Tibial nerve (tissue), 4 donors: ENCODE data around the gene FCGR3B.
"Not testable (repeated sequence)": the region's sequence is repeated elsewhere in the genome, so short reads cannot be mapped to it uniquely, and the experiment has no call there.

ENCODE experiments used
- CTCF ChIP-seq, 5 experiments: fragments of 200-600 bp in 3 of 5; fragments of 450-650 bp in 2 of 5; sonication (generic) in 3 of 5; IDR thresholded peaks; one replicate each; pipeline ENCODE4 v1.5.1; 2016 to 2019; ENCODE audit warnings: antibody characterized with exemption in 5 of 5, mild to moderate bottlenecking in 3 of 5, moderate library complexity in 2 of 5
- EP300 ChIP-seq, 2 donors: sonication (generic); formaldehyde crosslinking; IDR thresholded peaks; one replicate each; pipeline ENCODE4 v1.6.1; 2017; ENCODE audit warnings: antibody characterized with exemption in 2 of 2, mild to moderate bottlenecking in 1 of 2
- POLR2A ChIP-seq, 2 donors: fragments of 450-650 bp; IDR thresholded peaks; one replicate each; pipeline ENCODE4 v1.6.1; 2017; ENCODE audit warnings: antibody characterized with exemption in 2 of 2, mild to moderate bottlenecking in 2 of 2, moderate library complexity in 2 of 2

- not testable (repeated sequence) for TF ChIP-seq CTCF, POLR2A, EP300 (IDR thresholded peaks at IDR 0.05)
Observed at GRCh38 chr1:161673437-161673836, 42.5 kb upstream of the FCGR3B start.
